Nephron (organoid): ENCODE results near the gene COMT.

ENCODE experiments used
- H3K27ac Mint-ChIP-seq, 3 experiments: 2 replicates each; pipeline ENCODE4 v1.8.0; 2020; ENCODE audit warnings: mixed read lengths in 3 of 3, mild to moderate bottlenecking in 2 of 3, moderate library complexity in 1 of 3
- H3K27me3 Mint-ChIP-seq: 2 replicates; pipeline ENCODE4 v1.8.0; 2021; ENCODE audit warnings: low read depth, mild to moderate bottlenecking, moderate library complexity, mixed read lengths
- H3K36me3 Mint-ChIP-seq: 2 replicates; pipeline ENCODE4 v1.8.0; 2020; ENCODE audit warnings: low read depth, mixed read lengths
- H3K4me1 Mint-ChIP-seq: 2 replicates; pipeline ENCODE4 v1.8.0; 2020; ENCODE audit warnings: mixed read lengths
- H3K4me3 Mint-ChIP-seq, 3 experiments: 2 replicates each; pipeline ENCODE4 v1.8.0; 2020; ENCODE audit warnings: mild to moderate bottlenecking in 3 of 3, mixed read lengths in 3 of 3, moderate library complexity in 2 of 3
- H3K9me3 Mint-ChIP-seq: 2 replicates; pipeline ENCODE4 v1.8.0; 2020; ENCODE audit warnings: mixed read lengths
- TF ChIP-seq, protein P1 (sequence below), 3 experiments: fragments of 200-600 bp; sonication (generic); IDR thresholded peaks; one replicate each; pipeline ENCODE4 v1.5.0; 2021; ENCODE audit warnings: antibody characterized with exemption in 3 of 3; ENCODE audit not compliant: unreplicated experiment in 3 of 3

The COMT gene

DNA sequence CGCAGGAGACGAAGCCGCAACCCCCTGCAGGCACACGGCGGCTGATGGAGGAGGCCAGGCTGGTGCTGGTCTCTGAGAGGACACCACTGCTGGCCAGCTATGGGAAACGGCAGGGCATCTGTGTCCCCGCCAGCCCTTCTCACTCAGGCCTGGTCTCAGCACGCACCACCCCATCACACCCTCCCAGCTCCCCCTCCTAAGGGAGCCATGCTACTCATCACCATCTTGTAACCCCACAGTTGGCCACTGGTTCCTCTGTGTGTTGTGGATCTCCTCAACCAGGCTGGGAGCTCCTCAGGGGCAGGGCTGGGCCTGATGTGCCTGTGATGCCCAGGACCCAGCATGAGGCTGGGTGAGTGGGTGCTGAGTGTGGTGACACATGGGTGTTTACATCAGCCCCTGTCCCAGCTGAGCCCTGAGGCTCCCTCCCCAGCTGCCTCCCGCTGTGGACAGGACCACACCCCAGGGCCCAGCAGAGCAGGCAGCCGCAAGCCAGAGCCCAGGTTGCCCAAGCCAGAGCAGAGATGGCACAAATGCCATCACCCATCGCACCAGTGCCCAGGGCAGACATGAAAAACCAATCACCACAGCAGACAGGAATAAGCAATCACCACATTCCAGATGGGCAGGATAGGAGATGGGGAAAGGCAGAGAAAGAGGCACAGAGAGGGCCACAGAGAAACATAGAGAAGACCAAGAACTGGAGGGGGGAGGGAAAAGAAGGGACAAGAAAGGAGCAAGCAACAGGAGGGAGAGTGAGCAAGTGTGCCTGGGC is 66.8 kb downstream of the COMT start:
- H3K4me3 Mint-ChIP-seq: no peak overlapping the region
- H3K4me1 Mint-ChIP-seq: peaks cover 7% of the 10 kb centered on the region
- no peaks in the 10 kb centered on the region for H3K36me3 Mint-ChIP-seq
- H3K27me3 Mint-ChIP-seq: peaks cover 23% of the 10 kb centered on the region
- no peak overlapping the region for H3K27ac Mint-ChIP-seq
- H3K9me3 Mint-ChIP-seq: peaks cover 17% of the 10 kb centered on the region
- TF ChIP-seq, protein P1, sequence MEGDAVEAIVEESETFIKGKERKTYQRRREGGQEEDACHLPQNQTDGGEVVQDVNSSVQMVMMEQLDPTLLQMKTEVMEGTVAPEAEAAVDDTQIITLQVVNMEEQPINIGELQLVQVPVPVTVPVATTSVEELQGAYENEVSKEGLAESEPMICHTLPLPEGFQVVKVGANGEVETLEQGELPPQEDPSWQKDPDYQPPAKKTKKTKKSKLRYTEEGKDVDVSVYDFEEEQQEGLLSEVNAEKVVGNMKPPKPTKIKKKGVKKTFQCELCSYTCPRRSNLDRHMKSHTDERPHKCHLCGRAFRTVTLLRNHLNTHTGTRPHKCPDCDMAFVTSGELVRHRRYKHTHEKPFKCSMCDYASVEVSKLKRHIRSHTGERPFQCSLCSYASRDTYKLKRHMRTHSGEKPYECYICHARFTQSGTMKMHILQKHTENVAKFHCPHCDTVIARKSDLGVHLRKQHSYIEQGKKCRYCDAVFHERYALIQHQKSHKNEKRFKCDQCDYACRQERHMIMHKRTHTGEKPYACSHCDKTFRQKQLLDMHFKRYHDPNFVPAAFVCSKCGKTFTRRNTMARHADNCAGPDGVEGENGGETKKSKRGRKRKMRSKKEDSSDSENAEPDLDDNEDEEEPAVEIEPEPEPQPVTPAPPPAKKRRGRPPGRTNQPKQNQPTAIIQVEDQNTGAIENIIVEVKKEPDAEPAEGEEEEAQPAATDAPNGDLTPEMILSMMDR (IDR thresholded peaks at IDR 0.05; ENCODE audit: unreplicated experiment in 3 of 3): no peak

DNA sequence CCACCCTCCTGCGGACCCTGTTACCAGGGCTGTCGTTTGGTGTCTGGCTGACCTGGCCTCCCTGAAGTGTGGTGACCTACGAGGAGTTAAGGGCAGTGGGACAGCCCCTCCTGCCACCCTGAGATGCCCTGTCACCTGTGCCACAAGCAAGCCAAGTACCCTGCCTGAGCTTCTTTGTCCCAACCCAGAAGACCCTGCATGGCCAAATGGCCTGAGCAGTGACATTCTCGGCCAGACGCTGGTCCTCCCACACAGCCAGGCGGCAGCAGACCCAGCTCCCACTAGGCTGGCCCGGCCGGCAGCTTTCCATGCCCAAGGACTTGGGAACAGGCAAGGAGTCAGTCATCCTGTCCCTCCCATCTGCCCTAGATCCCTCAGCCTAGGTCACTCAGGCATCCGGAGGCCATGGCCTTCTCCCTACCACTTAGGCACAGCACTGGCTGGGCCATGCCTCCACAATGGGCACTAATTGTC is 67.5 kb downstream of the COMT start:
- no peak overlapping the region for H3K27ac Mint-ChIP-seq
- H3K4me1 Mint-ChIP-seq: peaks cover 7% of the 10 kb centered on the region
- peaks cover 11% of the 10 kb centered on the region for H3K9me3 Mint-ChIP-seq
- H3K27me3 Mint-ChIP-seq: peaks cover 29% of the 10 kb centered on the region
- no peaks in the 10 kb centered on the region for H3K36me3 Mint-ChIP-seq
- TF ChIP-seq, protein P1 (IDR thresholded peaks at IDR 0.05; ENCODE audit: unreplicated experiment in 3 of 3): no peak
- H3K4me3 Mint-ChIP-seq: no peak overlapping the region

DNA sequence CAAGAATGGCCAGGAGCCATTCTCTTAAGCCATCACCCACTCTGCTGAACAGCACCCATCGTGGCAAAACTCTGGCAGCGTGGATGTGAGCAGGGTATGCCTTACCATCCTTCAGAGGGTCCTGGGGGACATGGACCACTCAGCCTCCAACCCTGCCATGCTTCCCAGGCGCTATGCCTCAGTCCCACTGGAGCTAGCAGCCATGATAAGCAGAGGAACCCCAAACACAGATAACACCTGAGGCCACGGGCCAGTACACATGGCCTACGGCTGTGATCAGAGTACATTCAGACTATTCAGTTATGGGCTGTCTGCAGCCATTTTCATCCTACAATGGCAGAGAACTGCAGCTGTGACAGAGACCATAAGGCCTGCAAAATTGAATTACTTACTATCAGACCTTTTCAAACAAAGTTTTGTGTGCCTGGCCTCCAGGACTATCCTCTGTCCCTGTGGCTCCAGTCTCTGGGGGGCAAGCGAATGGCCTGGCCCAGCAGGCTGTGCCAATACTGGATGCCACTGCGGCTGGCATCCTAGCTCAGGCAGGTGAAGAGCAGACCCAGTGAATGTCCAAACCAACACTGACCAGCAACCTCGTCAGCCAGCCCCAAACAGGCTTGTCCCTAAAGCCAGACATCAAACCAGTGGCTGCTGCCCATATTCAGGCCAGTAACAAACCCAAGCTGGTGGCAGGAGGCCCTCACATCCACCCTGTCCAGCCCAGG is 68.2 kb downstream of the COMT start:
- Mint-ChIP-seq H3K27me3 (peaks cover 35% of the 10 kb centered on the region), H3K9me3 (peaks cover 4% of the 10 kb centered on the region), H3K4me3 (no peak overlapping the region), H3K4me1 (peaks cover 7% of the 10 kb centered on the region), H3K36me3 (no peaks in the 10 kb centered on the region), H3K27ac (no peak overlapping the region)
- TF ChIP-seq, protein P1 (IDR thresholded peaks at IDR 0.05; ENCODE audit: unreplicated experiment in 3 of 3): no peak

DNA sequence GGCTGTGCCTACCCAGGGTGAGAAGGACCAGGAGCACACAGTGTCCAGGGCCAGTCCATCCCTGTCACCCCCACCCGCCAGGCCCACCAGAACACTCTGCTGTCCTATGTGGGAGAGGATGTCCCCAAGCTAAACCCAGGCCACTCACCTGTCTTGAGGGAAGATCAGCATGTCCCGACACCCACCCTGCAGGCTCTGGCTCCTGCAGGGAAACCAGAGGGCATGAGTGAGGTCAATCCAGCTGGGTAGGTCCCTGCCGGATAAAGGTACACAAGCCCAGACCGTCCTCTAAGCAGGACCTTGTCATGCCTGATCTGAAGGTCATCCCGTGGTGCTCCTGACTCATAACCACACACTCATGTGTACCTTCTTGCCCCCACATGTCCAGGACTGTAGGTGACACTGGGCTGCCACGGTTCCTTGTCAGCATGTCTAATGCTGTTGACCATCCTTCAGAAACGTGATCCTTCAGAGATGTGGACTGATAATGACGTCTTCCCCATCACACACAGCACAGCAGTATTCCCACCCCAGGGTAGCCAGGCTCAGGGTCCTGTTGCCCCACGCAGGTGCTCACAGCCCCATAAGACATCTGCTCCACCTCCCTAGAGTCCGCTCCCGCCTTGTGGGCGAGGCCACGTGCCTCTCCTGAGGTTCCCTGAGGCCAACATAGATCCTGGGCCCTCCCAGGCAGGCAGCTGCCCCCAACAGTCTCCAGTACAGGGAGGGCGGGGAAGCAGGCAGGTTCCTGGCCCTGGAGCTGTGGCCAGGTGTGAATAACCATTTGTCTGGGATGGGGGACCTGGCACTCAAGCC is 68.9 kb downstream of the COMT start:
- Mint-ChIP-seq H3K4me3 (no peak overlapping the region), H3K9me3 (no peaks in the 10 kb centered on the region), H3K36me3 (no peaks in the 10 kb centered on the region), H3K27ac (no peak overlapping the region), H3K27me3 (peaks cover 42% of the 10 kb centered on the region), H3K4me1 (peaks cover 11% of the 10 kb centered on the region)
- TF ChIP-seq, protein P1 (IDR thresholded peaks at IDR 0.05; ENCODE audit: unreplicated experiment in 3 of 3): no peak

DNA sequence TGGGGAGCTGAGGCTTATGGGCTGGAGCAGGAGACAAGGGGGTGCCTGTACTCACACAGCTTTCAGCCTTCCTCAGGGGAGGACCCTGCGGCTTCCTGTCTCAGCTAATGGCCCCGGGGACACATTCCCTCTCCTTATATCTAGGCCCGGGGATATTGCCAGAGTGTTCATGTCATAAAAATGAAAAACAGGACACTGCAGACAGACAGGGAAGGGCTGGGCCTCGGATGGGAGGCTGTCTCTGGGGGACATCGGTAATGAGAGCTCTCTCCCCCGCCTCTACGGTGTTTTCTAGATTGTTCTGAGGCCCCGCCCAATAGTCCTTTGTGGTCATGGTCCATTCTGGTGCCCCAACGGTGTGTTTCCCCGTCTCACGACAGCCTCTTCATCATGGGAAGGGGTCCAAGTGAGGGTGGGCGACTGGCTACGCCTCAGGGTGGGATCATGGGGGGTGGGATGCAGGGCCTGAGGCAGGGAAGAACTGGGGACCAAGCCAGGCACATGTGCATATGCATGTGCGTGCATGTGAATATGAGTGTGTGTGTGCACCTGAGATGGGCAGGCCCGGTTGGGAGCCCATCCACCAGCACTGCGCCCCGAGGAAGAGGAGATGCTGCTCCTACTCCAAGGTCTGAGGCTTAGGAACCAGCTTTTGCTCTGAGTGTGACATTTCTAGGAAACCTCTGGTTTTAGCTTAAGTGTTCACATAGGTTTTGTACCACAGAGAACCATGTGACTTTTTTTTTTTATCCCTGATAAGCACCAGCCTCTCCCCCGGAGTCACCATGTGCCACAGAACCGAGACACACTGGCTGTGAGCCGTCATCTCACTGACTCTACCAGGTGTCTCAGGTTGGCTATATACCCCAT is 69.8 kb downstream of the COMT start:
- Mint-ChIP-seq H3K4me1 (peaks cover 11% of the 10 kb centered on the region), H3K9me3 (no peaks in the 10 kb centered on the region), H3K27ac (no peak overlapping the region)

More for the DNA sequence above, 69.8 kb downstream of the COMT start:
- Mint-ChIP-seq H3K27me3 (peaks cover 45% of the 10 kb centered on the region), H3K36me3 (no peaks in the 10 kb centered on the region), H3K4me3 (no peak overlapping the region)
- TF ChIP-seq, protein P1 (IDR thresholded peaks at IDR 0.05; ENCODE audit: unreplicated experiment in 3 of 3): no peak
